Inflammatory macrophage treated with lipopolysaccharide for 1 hour (primary cell): Measurements from ENCODE around the gene TNFAIP2.
"Not testable (repeated sequence)": the region's sequence is repeated elsewhere in the genome, so short reads cannot be mapped to it uniquely, and the experiment has no call there.

Source experiments
- DNase-seq, 2 donors: peaks; one replicate each; pipeline ENCODE4 v3.0.0-alpha.2; 2020 to 2022

Gene TNFAIP2

DNA sequence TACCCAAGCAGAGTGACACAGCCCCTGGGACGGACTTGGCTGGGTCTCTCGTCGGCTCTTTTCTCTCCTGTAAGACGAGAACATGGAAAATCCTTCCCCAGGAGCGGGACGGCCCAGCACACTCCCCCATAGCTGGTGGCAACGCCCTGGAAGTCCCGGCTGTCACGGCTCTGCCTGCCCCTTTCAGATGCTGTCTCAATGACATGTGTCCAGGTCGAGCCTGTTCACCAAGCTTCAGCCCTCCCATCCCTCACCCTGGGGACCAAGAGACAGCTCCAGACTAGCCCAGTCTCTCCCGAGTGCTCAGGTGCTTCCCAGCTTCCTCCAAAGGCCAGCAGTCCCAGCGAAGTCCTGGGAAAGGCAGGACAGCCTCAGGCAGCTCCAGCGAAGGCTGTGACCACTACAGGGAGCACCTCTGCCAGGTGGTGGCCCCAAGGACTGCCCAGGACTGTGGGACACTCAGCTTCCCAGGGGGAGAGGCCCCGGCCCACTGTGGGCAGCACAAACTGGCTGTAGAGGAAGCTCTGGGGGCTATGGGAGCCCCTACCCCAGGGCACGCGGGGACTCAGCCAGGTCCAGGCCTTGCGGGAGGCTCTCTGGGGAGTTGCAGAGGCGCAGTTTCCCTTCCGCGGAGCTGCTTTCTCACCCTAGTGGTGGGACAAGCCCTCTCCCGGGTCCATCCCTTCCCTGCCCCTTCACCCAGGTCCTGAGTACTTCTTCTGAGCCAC, 33.6 kb downstream of the TNFAIP2 start:
- no peak for DNase-seq

DNA sequence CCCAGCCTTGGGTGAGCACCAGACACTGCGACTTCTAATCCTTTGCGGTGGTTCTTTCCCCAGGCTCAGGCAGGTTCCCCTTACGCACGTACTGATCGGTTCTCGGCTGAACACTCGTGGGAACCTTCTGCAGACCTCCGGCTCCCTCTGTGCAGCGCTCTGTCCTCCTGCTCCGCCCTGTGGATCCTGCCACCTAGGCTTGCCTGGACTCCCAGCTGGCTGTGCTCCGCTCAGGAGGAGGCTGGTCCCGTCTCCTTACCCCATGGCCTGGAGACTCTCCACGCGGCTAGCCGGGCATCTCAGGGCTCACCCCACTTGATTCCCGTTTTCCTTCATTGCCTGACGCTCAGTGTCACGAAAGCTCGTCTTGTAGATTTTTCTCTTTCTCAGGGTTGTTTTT, 34.7 kb downstream of the TNFAIP2 start:
- DNase-seq, result no peak

DNA sequence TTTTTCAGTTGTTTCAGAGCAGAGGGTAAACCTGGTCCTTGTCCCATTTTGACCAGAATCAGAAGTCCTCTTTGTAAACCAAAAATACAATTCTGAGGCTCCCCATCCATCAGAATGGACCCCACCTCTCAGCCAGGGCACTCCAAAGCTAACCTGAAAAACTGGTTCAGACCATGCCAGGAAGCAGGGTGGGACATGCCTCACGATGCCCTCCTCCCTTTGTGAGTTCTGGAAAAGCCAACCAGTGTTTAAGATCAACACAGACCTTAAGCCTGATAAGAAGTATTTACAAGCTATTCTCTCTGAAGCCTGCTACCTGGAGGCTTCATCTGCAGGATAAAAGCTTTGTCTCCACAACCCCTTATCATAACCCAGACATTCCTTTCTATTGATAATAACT, 35.4 kb downstream of the TNFAIP2 start:
- DNase-seq, result no peak

DNA sequence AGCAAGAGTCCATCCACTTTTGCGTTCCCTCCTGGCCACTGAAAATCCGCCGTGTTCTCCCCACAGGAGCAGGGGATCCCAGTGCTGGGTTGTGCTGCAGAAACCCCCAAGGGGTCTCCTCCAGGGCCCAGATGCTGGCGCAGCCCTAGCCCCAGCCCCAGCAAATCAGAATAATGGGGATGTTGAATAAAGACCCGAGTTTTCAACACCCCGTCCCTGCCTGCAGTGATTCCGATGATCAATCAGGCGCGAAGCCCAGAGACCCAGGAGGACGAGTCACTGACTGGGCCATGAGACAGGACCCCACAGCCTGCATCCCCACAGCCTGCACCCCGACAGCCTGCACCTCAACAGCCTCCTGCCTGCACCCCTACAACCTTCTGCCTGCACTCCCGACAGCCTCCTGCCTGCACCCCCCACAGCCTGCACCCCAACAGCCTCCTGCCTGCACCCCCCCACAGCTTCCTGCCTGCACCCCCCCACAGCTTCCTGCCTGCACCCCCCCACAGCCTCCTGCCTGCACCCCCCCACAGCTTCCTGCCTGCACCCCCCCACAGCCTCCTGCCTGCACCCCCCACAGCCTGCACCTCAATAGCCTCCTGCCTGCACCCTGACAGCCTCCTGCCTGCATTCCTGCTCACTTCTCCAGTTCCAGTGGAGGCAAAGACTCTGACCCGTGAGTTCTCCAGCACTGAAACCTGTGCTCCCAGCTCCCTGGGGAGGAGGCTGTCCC, 37.2 kb downstream of the TNFAIP2 start:
- DNase-seq, result no peak

DNA sequence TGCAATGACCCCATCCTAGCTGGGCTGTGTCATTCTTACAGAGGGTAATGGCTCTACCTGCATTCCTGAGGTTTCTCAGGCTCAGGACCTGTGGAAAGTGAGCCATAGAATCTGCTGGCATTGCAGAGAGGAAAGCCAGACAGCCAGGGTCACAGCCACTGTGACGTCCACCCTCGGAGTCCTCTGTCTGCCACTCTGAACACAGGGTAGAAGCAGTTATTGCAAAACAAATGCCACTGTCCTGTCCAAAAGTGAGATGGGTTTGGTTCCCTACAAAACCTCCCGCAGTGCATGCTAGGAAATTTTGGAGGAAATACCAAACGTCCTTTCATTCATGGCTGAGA, 37.8 kb downstream of the TNFAIP2 start:
- no peak for DNase-seq

DNA sequence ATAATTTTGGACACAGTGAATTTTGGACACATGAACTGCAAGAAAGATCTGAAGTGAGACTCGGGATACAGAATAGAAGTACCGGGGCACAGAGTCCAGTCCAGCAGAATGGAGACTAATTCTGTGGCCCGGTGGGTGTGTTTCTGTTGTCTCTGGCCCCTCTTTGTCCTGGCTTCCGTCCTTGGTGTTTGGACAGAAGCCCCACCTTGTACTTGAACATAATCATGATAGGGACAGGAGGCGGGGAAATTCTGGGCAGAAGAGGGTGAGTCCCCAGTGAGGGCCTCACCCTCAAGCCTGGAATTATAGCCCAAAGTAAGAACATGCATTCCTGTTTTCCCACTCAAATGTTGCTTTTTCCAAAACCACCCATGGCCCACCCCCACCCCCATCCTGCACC, 39.9 kb downstream of the TNFAIP2 start:
- DNase-seq, result no peak

DNA sequence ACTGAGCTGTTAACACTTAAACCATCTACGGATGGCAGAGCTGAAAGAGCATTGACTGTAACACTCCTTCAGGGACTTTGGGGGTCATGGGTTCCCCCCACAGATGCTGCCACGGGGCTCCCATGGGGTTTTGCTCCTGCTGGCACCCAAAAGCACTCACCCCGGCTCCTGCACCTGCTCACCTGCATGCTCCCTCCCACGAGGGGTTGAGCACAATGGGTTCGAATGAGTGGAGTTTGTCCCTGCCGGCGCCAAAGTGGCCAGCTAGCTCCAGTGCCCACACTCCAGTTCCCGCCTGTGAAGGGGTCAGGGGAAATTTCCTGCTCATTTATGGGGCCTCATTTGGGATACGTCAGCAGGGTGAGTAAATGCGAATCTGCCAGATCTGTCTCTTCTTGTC, 40.7 kb downstream of the TNFAIP2 start:
- no peak for DNase-seq

DNA sequence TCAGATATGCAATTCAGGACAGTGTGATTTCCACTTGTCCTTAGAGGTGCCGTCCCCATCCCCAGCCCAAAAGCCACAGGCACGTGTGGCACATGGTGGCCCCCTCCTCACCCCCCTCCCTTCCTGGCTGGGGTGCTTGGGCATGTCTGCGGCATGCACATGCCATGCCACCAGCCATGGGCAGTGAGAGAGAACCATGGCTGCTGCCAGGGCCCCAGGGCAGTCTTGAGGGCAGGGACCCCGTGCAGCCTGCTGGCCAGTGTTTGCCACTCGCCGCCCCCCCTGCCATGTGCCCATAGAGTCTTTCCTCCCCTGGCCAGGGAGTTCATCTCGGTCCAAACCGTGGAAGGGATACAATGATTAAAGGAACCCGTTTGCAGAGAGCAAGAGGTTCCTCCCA, 41.5 kb downstream of the TNFAIP2 start:
- DNase-seq, result no peak

DNA sequence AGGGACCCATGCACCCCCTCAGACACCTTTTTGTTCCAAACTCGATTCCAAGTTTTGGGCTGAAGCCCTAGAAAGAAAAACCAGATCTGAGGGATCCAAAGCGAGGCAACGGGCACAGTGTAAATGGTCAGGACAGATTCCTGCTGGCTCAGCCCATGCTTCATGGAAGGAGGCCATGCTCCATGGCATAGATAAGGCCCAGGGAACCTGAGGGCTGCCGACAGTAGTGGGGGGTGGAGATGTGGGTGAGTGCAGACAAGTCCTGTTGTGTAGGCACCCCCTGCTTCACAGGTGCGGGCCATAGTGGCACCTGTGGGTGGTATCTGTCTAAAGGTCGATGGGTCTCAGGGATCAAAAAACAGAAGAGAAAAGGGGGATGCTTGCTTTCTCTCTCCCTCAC, 42.1 kb downstream of the TNFAIP2 start:
- no peak for DNase-seq

DNA sequence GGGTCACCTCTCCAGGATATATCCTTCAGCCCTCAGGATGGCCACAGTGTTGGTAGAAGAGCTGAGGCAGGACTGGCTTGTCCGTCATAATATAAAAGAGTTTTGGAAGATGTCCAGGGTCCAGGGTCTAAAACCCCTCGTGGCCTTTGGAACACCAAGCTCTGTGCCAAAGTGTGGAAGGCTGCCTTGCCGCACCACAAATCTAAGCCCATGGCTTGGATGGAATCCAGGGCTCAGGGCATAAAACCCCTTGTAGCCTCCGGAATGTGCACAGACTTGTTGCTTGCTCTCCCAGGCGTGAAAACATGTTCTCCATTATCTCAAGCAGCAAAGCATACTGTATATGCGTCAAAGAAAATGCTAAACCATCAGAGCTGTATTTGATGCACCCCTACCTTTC, 46.7 kb downstream of the TNFAIP2 start:
- no peak for DNase-seq

DNA sequence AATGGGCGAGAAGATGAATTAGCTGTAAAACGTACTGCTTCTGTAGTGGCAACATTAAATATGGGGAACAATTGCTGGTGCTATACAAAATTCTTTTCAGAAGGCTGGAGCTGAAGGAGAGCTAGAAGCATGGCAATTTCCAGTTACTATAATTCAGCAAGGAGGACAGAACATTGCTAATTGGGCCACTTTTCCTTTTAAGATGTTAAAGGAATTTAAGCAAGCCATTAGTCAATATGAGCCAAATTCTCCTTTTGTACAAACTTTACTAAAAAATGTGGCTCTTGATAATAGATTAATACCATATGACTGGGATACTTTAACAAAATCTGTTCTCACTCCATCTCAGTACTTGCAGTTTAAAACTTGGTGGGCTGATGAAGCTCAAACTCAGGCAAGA, 47.9 kb downstream of the TNFAIP2 start:
- not testable (repeated sequence) for DNase-seq

DNA sequence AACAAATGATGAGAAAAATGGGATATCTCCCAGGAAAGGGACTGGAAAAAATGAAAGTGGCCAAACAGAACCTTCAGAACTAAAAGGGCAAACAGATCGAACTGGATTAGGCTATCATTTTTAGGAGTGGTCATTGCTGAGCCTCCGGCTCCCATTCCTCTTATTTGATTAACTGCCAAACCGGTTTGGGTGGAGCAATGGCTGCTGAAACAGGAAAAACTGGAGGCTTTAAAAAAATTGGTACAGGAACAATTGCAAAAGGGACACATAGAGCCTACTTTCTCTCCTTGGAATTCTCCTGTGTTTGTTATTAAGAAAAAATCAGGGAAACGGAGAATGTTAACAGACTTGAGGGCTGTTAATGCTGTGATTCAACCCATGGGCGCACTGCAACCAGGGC, 49.7 kb downstream of the TNFAIP2 start:
- no peak for DNase-seq

DNA sequence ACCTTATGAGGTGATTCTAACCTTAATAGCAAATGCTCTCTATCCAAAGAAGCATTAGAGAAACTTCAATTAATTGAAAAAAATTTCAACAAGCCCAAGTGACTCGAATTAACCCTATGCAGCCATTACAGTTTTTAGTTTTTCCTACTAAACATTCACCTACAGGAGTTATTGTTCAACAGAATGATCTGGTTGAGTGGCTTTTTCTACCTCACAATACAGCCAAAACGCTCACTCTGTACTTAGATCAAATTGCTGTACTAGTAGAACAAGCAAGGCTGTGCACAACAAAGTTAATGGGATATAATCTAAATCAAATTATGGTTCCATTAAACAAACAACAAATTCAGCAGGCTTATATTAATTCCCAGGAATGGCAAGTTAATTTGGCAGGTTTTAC, 50.6 kb downstream of the TNFAIP2 start:
- DNase-seq, result not testable (repeated sequence)

DNA sequence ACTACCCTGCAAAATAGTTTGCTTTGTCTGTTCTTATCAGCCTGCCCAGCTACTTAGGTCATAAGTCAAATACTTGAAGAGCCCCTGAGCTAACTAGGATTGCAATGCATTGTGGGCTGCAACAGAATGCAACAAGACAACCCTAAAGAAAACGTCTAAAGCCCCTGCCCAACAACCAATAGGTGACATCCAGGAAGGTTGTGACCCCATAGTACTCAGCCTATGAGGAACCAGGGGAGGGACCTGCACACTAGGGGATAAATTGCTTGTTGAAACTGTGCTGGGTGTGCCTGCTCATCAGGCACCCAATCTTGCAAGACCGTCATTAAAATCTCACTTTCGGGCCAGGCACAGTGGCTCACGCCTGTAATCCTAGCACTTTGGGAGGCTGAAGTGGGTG, 52.9 kb downstream of the TNFAIP2 start:
- not testable (repeated sequence) for DNase-seq

DNA sequence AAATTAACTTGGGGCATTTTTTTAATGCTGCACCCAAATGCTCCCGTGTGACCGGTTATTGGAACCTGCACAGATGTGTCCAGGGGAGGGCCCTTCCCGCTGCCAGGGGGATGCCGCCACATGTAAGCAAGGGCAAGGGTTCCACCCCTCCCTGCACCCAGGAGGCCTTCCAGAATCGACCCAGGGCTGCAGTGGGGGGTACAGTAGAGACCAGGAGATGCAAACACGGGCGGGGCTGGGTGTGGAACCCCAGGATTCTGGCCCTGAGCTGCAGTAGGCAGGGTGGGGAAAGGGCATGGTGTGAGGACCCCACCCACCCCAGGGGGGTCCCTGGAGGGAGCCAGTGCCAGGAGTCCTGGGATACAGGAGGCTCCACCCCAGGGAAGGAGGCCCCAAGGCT, 54.1 kb downstream of the TNFAIP2 start:
- no peak for DNase-seq

DNA sequence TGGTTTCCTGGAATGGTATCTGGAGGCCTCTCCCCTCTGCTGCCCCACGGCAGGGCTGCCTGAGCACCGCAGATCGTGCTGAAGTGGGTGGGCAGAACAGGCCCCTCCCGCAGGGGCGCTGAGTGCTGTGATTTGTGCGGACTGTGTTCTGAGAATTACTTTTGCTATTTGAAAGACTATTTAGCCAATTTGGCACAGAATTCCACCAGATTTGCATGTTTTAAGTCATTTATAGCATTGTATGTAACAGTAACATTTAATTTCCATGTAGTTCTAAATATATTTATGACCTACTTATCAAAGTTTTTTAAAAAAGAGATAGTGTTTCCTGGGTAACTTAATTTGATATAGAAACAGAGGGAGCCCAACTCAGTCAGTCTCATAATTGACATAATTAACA, 55.3 kb downstream of the TNFAIP2 start:
- no peak for DNase-seq

DNA sequence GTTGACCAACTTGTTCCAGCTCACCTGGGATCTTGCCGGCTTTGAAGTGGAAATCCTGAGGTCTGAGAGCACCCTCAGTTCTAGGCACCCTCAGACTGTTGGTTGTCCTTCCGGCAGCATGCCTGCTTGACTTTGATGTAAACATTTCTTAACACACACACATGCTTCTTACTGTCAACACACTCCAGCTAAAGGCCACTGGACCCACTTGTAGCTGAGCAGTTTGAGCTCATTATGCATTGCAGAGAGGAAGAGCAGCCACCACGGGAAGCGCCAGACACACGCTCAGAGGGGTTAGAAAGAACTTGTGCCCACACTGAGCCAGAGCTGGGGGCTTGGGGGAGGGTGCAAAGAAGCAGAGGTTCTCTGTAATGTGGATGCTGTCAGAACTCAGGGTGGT, 55.8 kb downstream of the TNFAIP2 start:
- no peak for DNase-seq

DNA sequence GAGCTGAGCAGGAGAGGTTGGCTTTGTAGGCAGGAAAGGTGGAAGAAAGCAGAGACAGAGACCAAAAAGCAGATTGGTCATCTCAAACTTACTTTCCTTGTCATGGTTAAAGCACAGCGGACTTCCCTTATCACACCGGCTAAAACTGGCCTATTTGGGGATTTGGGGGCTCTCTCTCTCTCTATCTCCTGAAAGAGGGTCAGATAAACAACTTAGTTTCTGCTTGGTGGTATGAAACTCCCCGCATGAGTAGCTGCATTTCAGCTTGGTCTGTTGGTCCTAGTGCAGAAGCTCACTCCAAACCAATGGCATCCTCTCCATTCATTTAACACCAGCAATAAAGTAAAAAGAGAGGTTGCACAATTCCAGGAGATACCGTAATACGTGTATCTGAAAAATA, 57.1 kb downstream of the TNFAIP2 start:
- DNase-seq, result no peak

DNA sequence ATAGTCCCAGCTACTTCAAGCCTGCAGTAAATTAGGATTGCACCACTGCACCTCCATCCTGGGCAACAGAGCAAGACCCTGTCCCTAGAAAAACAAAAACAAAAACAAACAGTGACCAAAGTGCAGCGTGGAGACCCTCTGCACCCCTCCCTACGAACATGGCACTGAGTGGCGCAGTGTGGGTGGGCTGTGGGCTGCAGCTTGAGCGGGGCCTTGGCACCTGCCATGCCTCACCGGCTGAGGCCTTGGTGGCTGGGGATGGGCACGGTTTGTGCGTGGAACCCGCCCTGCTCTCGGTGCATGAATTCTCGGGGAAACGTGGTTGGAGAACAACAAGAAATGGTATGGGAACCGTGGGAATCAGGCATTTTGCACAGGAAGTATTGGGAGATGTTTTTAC, 60.8 kb downstream of the TNFAIP2 start:
- no peak for DNase-seq

DNA sequence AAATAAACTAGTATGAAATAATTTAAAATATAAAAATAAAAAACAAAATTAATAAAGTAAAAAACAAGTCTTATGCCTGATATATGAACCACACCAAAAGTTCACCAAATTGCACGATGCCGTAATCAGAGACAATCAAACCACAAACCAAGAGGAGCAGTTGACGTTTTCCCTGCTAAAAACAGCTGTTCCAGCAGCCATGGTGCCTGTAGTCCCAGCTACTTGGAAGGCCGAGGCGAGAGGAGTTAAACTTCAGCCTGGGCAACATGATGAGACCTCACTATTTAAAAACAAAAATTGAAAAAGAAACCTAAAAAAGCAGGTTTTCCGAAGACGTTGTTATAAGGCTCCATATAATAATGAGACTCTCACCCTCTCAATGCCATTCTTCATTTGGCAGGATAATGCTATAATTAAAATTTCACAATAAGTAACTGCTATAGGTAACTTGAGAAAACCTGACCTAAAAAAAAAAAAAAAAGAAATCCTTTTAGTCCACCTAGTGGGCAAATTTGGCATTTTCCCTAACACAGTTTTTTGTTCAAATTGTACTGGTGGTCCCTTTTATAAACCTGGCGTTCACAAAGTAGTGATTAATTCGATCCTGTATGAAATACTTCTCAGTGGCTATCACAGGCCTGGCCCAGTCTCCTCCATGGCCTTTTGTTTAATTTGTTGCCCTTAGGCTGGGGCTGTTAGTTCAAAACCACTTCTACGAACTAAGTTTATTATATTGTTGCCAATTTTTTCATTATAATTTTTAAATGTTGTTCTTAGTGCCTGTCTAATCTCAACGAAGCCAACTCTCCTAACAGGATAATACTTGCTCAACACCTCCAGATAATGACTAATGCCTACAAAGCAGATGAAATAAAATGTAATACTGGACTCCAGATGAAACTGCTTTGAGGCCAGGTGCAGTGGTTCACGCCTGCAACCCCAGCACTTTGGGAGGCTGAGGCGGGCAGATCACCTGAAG, 62.1 kb downstream of the TNFAIP2 start:
- DNase-seq, result peak in 1 of 2 donors; percentile 69

DNA sequence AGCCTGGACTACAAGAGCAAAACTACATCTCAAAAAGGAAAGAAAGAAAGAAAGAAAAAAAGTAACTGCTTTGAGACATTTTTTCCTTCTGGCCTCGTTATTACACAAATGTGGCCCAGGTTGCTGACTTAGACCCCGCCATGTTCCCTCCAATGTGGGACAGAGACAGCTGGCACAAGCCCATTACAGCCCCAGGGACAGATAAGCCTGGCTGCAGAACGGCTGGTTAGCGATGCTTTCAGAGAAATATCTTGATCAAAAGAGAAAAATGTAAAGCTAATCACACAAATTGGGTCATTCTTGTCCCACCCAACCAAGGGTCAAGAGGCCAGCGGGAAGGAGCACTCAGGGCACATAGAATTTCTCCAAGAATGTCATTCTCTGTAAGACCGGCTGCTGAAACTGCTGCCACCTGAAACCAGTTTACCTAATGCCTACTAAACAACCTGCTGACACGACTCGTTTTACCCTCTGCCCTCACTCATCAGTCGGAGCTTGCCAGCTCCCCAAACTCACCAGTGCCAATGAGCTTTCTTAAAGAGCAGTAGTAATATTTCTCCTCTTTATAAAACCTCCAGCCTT, 63.1 kb downstream of the TNFAIP2 start:
- DNase-seq, result no peak
